Hepatocyte (in vitro differentiated cells): Measurements from ENCODE around the gene TACC3. TPM values are rescaled to one million over a fixed set of nuclear protein-coding genes. Genes with fewer than 3 reads are reported as not detected.

Source experiments
- DNase-seq: peaks from one replicate; pipeline ENCODE4 v3.0.0-alpha.2; 2016; ENCODE audit warnings: low spot score
- H2AFZ ChIP-seq: fragments of 200-600 bp; sonication (generic); 2 replicates; pipeline ENCODE4 v1.6.0; 2016; ENCODE audit warnings: antibody characterized with exemption, mild to moderate bottlenecking
- H3K27ac ChIP-seq: fragments of 200-600 bp; sonication (generic); 2 replicates; pipeline ENCODE4 v1.5.1; 2016; ENCODE audit warnings: mild to moderate bottlenecking
- H3K27me3 ChIP-seq: fragments of 200-600 bp; sonication (generic); 2 replicates; pipeline ENCODE4 v1.6.1; 2016
- H3K36me3 ChIP-seq: fragments of 200-600 bp; sonication (generic); replicated peaks from 2 replicates; pipeline ENCODE4 v1.5.1; 2016; ENCODE audit warnings: low read depth; ENCODE audit not compliant: insufficient read depth
- H3K4me1 ChIP-seq: fragments of 200-600 bp; sonication (generic); 2 replicates; pipeline ENCODE4 v1.5.1; 2016; ENCODE audit warnings: mild to moderate bottlenecking, moderate library complexity; ENCODE audit not compliant: insufficient read depth
- H3K4me2 ChIP-seq: fragments of 200-600 bp; sonication (generic); 2 replicates; pipeline ENCODE4 v1.6.0; 2016
- H3K4me3 ChIP-seq: fragments of 200-600 bp; sonication (generic); 2 replicates; pipeline ENCODE4 v1.5.1; 2016; ENCODE audit warnings: mild to moderate bottlenecking
- H3K79me2 ChIP-seq: fragments of 200-600 bp; sonication (generic); 2 replicates; pipeline ENCODE4 v1.6.0; 2017; ENCODE audit warnings: mild to moderate bottlenecking
- H3K9me2 ChIP-seq: fragments of 200-600 bp; sonication (generic); replicated peaks from 2 replicates; pipeline ENCODE4 v1.6.0; 2017; ENCODE audit warnings: mild to moderate bottlenecking; ENCODE audit not compliant: insufficient read depth
- H3K9me3 ChIP-seq: fragments of 200-600 bp; sonication (generic); 2 replicates; pipeline ENCODE4 v1.5.1; 2016; ENCODE audit warnings: low read depth, mild to moderate bottlenecking
- H4K20me1 ChIP-seq: fragments of 200-600 bp; sonication (generic); 2 replicates; pipeline ENCODE4 v1.6.0; 2016; ENCODE audit warnings: mild to moderate bottlenecking; ENCODE audit not compliant: insufficient read depth, poor library complexity, severe bottlenecking
- EZH2 ChIP-seq: fragments of 200-600 bp; sonication (generic); IDR thresholded peaks from 2 replicates; pipeline ENCODE4 v1.6.1; 2016; ENCODE audit warnings: antibody characterized with exemption, mild to moderate bottlenecking, borderline replicate concordance
- EZH2phosphoT487 ChIP-seq: fragments of 200-600 bp; sonication (generic); IDR thresholded peaks from one replicate; pipeline ENCODE4 v1.6.1; 2018; ENCODE audit warnings: antibody characterized with exemption, mild to moderate bottlenecking, low read depth, moderate library complexity; ENCODE audit not compliant: unreplicated experiment, severe bottlenecking
- WGBS: methylation state at CpG from one replicate; pipeline ENCODE4 v1.1.6; 2016; ENCODE audit warnings: low lambda C conversion rate; ENCODE audit errors: missing lambda C conversion rate; 5-methylcytosine and 5-hydroxymethylcytosine counted together
- polyA plus RNA-seq: library from polyadenylated mRNA; unstranded; fragments of >200 nt; fragmentation: Nextera tagmentation; extraction: Ambion mirVana; gene quantifications from 2 replicates; pipeline ENCODE4 v1.2.1, GENCODE V29; 2016
- total RNA-seq: library from RNA; depleted of rRNA; stranded (reverse); fragments of >200 nt; gene quantifications from 2 replicates; pipeline ENCODE4 v1.2.3, GENCODE V29; 2014
- TF ChIP-seq, protein P1 (sequence below): fragments of 200-600 bp; sonication (generic); IDR thresholded peaks from 2 replicates; pipeline ENCODE4 v1.5.1; 2016; ENCODE audit warnings: antibody characterized with exemption, mild to moderate bottlenecking; ENCODE audit not compliant: poor library complexity

Gene TACC3
- total and polyA plus RNA-seq, 2 experiments from 2014 or later: 9.3 to 14.8 TPM

DNA sequence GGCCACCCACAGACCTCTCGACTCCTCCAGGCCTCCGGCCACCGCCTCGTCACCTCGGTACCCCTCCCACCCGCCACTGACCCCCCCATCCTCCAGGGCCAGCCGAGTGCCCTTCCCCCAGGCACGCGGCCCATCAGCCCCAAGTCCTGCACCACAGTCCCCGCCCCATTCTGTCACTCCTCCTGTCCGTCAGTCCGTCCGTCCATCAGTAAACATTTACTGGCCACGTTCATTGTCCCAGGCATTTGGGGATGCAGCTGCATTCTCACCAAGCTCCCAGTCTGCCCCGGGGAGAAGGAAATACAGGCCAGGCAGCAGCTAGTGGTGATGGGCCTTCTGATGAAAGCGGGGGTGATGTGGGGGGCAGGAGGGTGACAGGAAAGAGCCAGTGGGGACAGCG lies 36.5 kb downstream of the TACC3 start:
- Histone ChIP-seq H3K9me2 (no peaks in the 10 kb centered on the region), H4K20me1 (no peaks in the 10 kb centered on the region), H3K36me3 (no peaks in the 10 kb centered on the region), H3K4me3 (no peak overlapping the region), H2AFZ (no peak overlapping the region), H3K4me2 (no peak overlapping the region), H3K27ac (no peak overlapping the region), H3K79me2 (no peaks in the 10 kb centered on the region), H3K4me1 (peaks cover 21% of the 10 kb centered on the region), H3K27me3 (no peaks in the 10 kb centered on the region), H3K9me3 (no peaks in the 10 kb centered on the region)
- no peak for TF ChIP-seq EZH2
- DNase-seq: no peak
- 59% methylated on average over 10 of the region's 17 CpGs for WGBS

DNA sequence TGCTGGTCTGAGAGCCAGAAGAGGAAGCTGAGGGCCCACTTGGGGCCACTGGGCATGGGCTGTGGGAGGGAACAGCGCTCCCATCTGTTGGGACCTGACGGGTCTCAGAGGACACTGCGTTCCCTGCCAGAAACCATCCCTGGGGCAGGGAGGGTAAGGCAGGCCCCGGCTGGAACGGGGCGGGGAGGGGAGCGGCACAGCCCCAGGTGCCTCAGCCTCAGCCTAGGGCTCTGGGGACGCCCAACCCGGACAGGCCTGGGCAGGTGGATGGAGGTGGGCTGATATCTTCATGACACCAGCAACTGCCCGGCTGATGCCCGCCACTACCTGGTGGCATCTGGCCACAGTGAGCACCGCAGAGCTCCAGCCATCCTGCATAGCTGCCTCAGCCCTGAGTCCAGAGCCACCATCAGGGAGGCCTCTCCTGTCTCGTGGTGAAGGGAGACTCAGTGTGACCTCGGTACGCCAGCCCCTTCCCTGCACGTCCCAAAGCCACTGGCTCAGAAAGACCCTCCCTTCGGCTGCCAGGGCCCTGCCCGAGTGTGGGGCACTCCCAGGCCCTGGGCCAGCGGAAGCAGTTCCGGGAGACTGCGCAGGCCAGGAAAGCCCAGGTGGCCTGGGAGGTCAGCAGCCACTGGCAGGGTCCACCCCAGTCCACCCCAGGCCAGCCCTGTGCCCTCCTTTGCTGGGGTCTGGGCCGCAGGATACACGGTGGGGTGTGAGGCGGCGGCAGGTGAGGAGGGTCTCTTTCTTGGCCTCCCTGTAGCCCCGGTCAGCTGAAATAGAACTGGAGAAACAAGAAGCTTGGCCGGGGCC lies 37.2 kb downstream of the TACC3 start:
- Histone ChIP-seq H4K20me1 (no peaks in the 10 kb centered on the region), H3K4me1 (peaks cover 22% of the 10 kb centered on the region), H3K79me2 (no peaks in the 10 kb centered on the region), H3K27me3 (no peaks in the 10 kb centered on the region), H2AFZ (no peak overlapping the region), H3K4me2 (no peak overlapping the region), H3K9me3 (no peaks in the 10 kb centered on the region), H3K9me2 (no peaks in the 10 kb centered on the region), H3K27ac (no peak overlapping the region), H3K4me3 (no peak overlapping the region), H3K36me3 (no peaks in the 10 kb centered on the region)
- TF ChIP-seq EZH2phosphoT487: no peak
- TF ChIP-seq, protein P1, sequence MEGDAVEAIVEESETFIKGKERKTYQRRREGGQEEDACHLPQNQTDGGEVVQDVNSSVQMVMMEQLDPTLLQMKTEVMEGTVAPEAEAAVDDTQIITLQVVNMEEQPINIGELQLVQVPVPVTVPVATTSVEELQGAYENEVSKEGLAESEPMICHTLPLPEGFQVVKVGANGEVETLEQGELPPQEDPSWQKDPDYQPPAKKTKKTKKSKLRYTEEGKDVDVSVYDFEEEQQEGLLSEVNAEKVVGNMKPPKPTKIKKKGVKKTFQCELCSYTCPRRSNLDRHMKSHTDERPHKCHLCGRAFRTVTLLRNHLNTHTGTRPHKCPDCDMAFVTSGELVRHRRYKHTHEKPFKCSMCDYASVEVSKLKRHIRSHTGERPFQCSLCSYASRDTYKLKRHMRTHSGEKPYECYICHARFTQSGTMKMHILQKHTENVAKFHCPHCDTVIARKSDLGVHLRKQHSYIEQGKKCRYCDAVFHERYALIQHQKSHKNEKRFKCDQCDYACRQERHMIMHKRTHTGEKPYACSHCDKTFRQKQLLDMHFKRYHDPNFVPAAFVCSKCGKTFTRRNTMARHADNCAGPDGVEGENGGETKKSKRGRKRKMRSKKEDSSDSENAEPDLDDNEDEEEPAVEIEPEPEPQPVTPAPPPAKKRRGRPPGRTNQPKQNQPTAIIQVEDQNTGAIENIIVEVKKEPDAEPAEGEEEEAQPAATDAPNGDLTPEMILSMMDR: no peak
- no peak for TF ChIP-seq EZH2
- DNase-seq: no peak
- WGBS: 91% methylated on average over 23 of the region's 27 CpGs

DNA sequence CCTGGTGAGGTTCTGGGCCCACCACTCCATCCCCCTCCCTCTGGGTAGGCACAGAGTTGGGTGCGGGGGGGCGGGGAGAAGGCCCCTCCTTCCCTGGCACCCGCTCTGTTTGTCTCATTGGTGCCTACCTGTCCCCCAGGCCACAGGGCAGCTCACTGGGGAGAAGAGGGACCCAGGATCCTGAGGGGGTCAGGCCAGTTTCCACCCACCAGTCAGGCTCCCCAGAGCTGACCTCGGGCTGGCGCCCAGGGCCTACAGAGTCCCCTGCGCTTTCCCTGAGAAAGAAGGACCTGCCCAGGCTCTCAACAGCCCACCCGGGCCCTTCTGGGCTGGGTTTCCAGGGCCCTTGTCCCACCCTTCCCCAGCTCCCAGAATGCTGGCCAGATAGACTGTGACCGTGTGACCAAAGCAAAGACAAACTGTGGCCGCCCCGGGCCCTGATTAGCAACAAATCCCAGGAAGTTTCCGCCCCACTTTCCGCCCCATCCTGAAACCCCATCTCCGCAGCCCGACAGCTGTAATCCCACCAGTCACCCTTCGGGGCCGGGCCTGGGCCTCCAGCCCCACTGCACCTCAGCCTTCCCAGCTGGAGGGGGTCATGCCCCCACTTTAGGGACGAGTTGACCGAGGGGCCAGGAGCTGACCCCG lies 38.0 kb downstream of the TACC3 start:
- Histone ChIP-seq H3K4me2 (no peak overlapping the region), H3K4me1 (peaks cover 22% of the 10 kb centered on the region), H3K27ac (no peak overlapping the region), H3K27me3 (no peaks in the 10 kb centered on the region), H3K79me2 (no peaks in the 10 kb centered on the region), H3K36me3 (no peaks in the 10 kb centered on the region), H4K20me1 (no peaks in the 10 kb centered on the region), H3K4me3 (no peak overlapping the region), H3K9me2 (no peaks in the 10 kb centered on the region), H2AFZ (no peak overlapping the region), H3K9me3 (no peaks in the 10 kb centered on the region)
- no peak for TF ChIP-seq EZH2
- no peak for TF ChIP-seq EZH2phosphoT487
- TF ChIP-seq, protein P1: no peak
- WGBS: 71% methylated on average over 16 of the region's 19 CpGs
- no peak for DNase-seq

DNA sequence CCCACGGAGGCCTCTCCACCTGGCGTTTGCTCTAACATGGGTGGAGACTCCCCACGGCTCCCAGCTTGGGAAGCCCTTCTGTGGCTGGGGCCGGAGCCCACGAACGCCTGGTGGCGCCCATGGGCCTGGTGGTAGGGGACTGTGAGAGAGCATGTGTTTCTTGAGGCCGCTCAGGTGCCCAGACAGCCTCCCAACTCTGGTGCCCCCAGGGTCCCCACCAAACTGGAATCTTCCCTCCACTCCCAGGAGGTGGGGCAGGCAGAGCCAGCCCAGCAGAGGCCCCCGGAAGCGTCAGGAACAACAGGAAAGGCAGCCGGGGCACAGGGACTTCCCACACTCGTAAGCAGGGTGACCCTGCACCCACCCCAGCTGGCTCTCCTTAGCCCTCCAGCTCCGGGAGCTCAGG lies 38.5 kb downstream of the TACC3 start:
- Histone ChIP-seq H3K4me1 (peaks cover 20% of the 10 kb centered on the region), H3K79me2 (no peaks in the 10 kb centered on the region), H3K4me3 (no peak overlapping the region), H3K36me3 (no peaks in the 10 kb centered on the region), H3K9me2 (no peaks in the 10 kb centered on the region), H3K9me3 (no peaks in the 10 kb centered on the region), H4K20me1 (no peaks in the 10 kb centered on the region), H2AFZ (no peak overlapping the region), H3K4me2 (no peak overlapping the region), H3K27ac (no peak overlapping the region), H3K27me3 (no peaks in the 10 kb centered on the region)
- no peak for TF ChIP-seq EZH2
- TF ChIP-seq, protein P1: no peak
- no peak for TF ChIP-seq EZH2phosphoT487
- DNase-seq: no peak
- 72% methylated on average over 13 of the region's 13 CpGs for WGBS
